ENCODE results near the gene RRBP1. TPM values are rescaled to one million over a fixed set of nuclear protein-coding genes. Genes with fewer than 3 reads are reported as not detected.

The RRBP1 gene
- total RNA-seq, 1 experiment from 2014 or later, result 3.7 TPM

DNA sequence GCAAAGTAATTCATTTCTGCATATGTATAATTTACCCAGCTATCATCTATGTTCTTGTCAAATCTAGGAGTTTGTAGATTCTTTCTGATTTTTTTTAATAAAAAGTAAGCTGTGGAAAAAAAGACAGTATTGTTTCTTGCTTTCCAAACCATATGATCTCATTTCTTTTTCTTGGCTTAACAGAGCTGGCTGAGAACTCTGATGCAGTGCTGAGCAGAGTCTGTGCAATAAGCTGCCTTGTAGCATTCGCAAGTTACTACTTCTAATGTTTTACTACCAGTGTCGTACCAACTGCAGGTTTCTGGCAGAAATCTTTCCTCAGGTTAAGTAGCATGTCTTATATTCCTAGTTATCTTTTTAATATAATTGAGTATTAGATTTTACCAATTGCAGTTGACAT lies 15.6 kb downstream of the RRBP1 start:
- Histone ChIP-seq H3K79me2 (ENCODE audit: low read length) (no peaks in the 10 kb centered on the region), H3K27me3 (ENCODE audit: low read length) (no peaks in the 10 kb centered on the region)

GRCh38 chr20:17665756-17666155 lies 16.3 kb downstream of the RRBP1 start:
- no peak overlapping the region for H3K4me2 ChIP-seq (ENCODE audit: low read depth, low read length, poor library complexity, severe bottlenecking)
- H4K20me1 ChIP-seq (ENCODE audit: insufficient read depth, low read depth, low read length), result peaks cover 13% of the 10 kb centered on the region; the same call in 1 of the 2 replicates
- no peaks in the 10 kb centered on the region for H3K9me3 ChIP-seq (ENCODE audit: low read length)
- H3K27me3 ChIP-seq (ENCODE audit: low read length), result no peaks in the 10 kb centered on the region
- H2AFZ ChIP-seq (ENCODE audit: low read length), result no peak overlapping the region
- H3K79me2 ChIP-seq (ENCODE audit: low read length), result no peaks in the 10 kb centered on the region
- DNase-seq, result no peak
- no peak overlapping the region for H3K27ac ChIP-seq (ENCODE audit: low read length)
- H3K9me2 ChIP-seq (replicated peaks; ENCODE audit: insufficient read depth, low read length), result no peaks in the 10 kb centered on the region
- no peak overlapping the region for H3K4me3 ChIP-seq (ENCODE audit: low read length)
- H3K36me3 ChIP-seq (ENCODE audit: insufficient read depth, low read length), result no peaks in the 10 kb centered on the region
- H3K4me1 ChIP-seq (ENCODE audit: low read length), result no peaks in the 10 kb centered on the region
- no peak overlapping the region for H3K9ac ChIP-seq (ENCODE audit: low read length)

More for the DNA sequence above, 15.6 kb downstream of the RRBP1 start:
- no peak for DNase-seq
- Histone ChIP-seq H3K4me2 (ENCODE audit: low read depth, low read length, poor library complexity, severe bottlenecking) (no peak overlapping the region), H4K20me1 (ENCODE audit: insufficient read depth, low read depth, low read length) (peaks cover 13% of the 10 kb centered on the region; the same call in 1 of the 2 replicates), H3K4me3 (ENCODE audit: low read length) (no peak overlapping the region), H3K9ac (ENCODE audit: low read length) (no peak overlapping the region), H3K36me3 (ENCODE audit: insufficient read depth, low read length) (no peaks in the 10 kb centered on the region), H3K27ac (ENCODE audit: low read length) (no peak overlapping the region), H3K4me1 (ENCODE audit: low read length) (no peaks in the 10 kb centered on the region), H2AFZ (ENCODE audit: low read length) (no peak overlapping the region), H3K9me3 (ENCODE audit: low read length) (no peaks in the 10 kb centered on the region), H3K9me2 (replicated peaks; ENCODE audit: insufficient read depth, low read length) (no peaks in the 10 kb centered on the region)

DNA sequence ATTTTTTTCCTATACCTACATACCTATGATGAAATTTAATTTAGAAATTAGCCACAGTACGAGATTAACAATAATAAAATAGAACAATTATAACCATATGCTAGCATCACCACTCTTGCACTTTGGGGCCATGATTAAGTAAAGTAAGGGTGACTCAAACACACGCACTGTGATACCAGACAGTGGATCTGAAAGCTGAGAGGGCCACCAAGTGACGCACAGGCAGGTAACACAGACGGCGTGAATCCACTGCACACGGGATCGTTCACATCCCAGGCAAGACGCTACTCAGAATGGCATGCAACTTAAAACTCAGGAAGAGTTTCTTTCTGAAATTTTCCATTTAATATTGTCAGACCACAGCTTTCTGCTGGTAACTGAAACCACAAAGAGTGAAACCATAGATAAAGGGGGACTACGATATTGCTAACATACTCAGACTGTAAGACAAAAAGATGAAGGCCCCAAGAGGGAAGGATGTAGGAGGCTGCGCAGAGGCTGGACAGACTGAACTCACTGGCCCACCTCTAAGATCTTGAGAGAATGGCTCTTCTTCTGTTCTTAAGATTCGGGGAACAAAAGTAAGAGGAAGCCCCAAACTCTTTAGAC lies 17.9 kb downstream of the RRBP1 start:
- Histone ChIP-seq H3K27me3 (ENCODE audit: low read length) (no peaks in the 10 kb centered on the region), H2AFZ (ENCODE audit: low read length) (no peak overlapping the region), H3K9ac (ENCODE audit: low read length) (no peak overlapping the region), H3K4me1 (ENCODE audit: low read length) (no peaks in the 10 kb centered on the region), H3K9me2 (replicated peaks; ENCODE audit: insufficient read depth, low read length) (no peaks in the 10 kb centered on the region), H3K4me2 (ENCODE audit: low read depth, low read length, poor library complexity, severe bottlenecking) (no peak overlapping the region), H4K20me1 (ENCODE audit: insufficient read depth, low read depth, low read length) (peaks cover 9% of the 10 kb centered on the region; the same call in 1 of the 2 replicates), H3K36me3 (ENCODE audit: insufficient read depth, low read length) (no peaks in the 10 kb centered on the region), H3K79me2 (ENCODE audit: low read length) (no peaks in the 10 kb centered on the region), H3K27ac (ENCODE audit: low read length) (no peak overlapping the region), H3K9me3 (ENCODE audit: low read length) (peaks cover 4% of the 10 kb centered on the region; the same call in 1 of the 2 replicates), H3K4me3 (ENCODE audit: low read length) (no peak overlapping the region)
- no peak for DNase-seq

- H3K4me2 ChIP-seq (ENCODE audit: low read depth, low read length, poor library complexity, severe bottlenecking), result no peak overlapping the region
- no peak overlapping the region for H2AFZ ChIP-seq (ENCODE audit: low read length)
- H3K27ac ChIP-seq (ENCODE audit: low read length), result no peak overlapping the region
- H3K36me3 ChIP-seq (ENCODE audit: insufficient read depth, low read length), result no peaks in the 10 kb centered on the region
- peaks cover 4% of the 10 kb centered on the region; the same call in 1 of the 2 replicates for H3K9me3 ChIP-seq (ENCODE audit: low read length)
- no peaks in the 10 kb centered on the region for H3K27me3 ChIP-seq (ENCODE audit: low read length)
- peaks cover 9% of the 10 kb centered on the region; the same call in 1 of the 2 replicates for H4K20me1 ChIP-seq (ENCODE audit: insufficient read depth, low read depth, low read length)
- no peaks in the 10 kb centered on the region for H3K79me2 ChIP-seq (ENCODE audit: low read length)
- no peaks in the 10 kb centered on the region for H3K4me1 ChIP-seq (ENCODE audit: low read length)
- H3K4me3 ChIP-seq (ENCODE audit: low read length), result no peak overlapping the region
- DNase-seq, result no peak
- H3K9me2 ChIP-seq (replicated peaks; ENCODE audit: insufficient read depth, low read length), result no peaks in the 10 kb centered on the region
- H3K9ac ChIP-seq (ENCODE audit: low read length), result no peak overlapping the region
Measured at GRCh38 chr20:17663486-17663885, 18.6 kb downstream of the RRBP1 start.

GRCh38 chr20:17663040-17663399 lies 19.0 kb downstream of the RRBP1 start:
- no peak overlapping the region for H3K27ac ChIP-seq (ENCODE audit: low read length)
- H3K79me2 ChIP-seq (ENCODE audit: low read length), result no peaks in the 10 kb centered on the region
- H3K27me3 ChIP-seq (ENCODE audit: low read length), result no peaks in the 10 kb centered on the region
- peaks cover 9% of the 10 kb centered on the region; the same call in 1 of the 2 replicates for H4K20me1 ChIP-seq (ENCODE audit: insufficient read depth, low read depth, low read length)
- no peak overlapping the region for H3K9ac ChIP-seq (ENCODE audit: low read length)
- no peak overlapping the region for H3K4me2 ChIP-seq (ENCODE audit: low read depth, low read length, poor library complexity, severe bottlenecking)
- no peak for DNase-seq
- H3K9me2 ChIP-seq (replicated peaks; ENCODE audit: insufficient read depth, low read length), result no peaks in the 10 kb centered on the region
- no peaks in the 10 kb centered on the region for H3K36me3 ChIP-seq (ENCODE audit: insufficient read depth, low read length)
- no peak overlapping the region for H3K4me3 ChIP-seq (ENCODE audit: low read length)
- peaks cover 4% of the 10 kb centered on the region; the same call in 1 of the 2 replicates for H3K9me3 ChIP-seq (ENCODE audit: low read length)
- H2AFZ ChIP-seq (ENCODE audit: low read length), result no peak overlapping the region
- H3K4me1 ChIP-seq (ENCODE audit: low read length), result no peaks in the 10 kb centered on the region

GRCh38 chr20:17662333-17663039 lies 19.6 kb downstream of the RRBP1 start:
- Histone ChIP-seq H3K4me1 (ENCODE audit: low read length) (no peaks in the 10 kb centered on the region), H3K79me2 (ENCODE audit: low read length) (no peaks in the 10 kb centered on the region), H2AFZ (ENCODE audit: low read length) (no peak overlapping the region), H3K36me3 (ENCODE audit: insufficient read depth, low read length) (no peaks in the 10 kb centered on the region), H3K27ac (ENCODE audit: low read length) (no peak overlapping the region), H3K27me3 (ENCODE audit: low read length) (no peaks in the 10 kb centered on the region), H4K20me1 (ENCODE audit: insufficient read depth, low read depth, low read length) (peaks cover 9% of the 10 kb centered on the region; the same call in 1 of the 2 replicates), H3K4me3 (ENCODE audit: low read length) (no peak overlapping the region), H3K9ac (ENCODE audit: low read length) (no peak overlapping the region), H3K4me2 (ENCODE audit: low read depth, low read length, poor library complexity, severe bottlenecking) (no peak overlapping the region), H3K9me3 (ENCODE audit: low read length) (peaks cover 4% of the 10 kb centered on the region; the same call in 1 of the 2 replicates), H3K9me2 (replicated peaks; ENCODE audit: insufficient read depth, low read length) (no peaks in the 10 kb centered on the region)
- no peak for DNase-seq

GRCh38 chr20:17661121-17661744 lies 20.8 kb downstream of the RRBP1 start:
- no peak overlapping the region for H3K9ac ChIP-seq (ENCODE audit: low read length)
- H3K9me2 ChIP-seq (replicated peaks; ENCODE audit: insufficient read depth, low read length), result no peaks in the 10 kb centered on the region
- no peaks in the 10 kb centered on the region for H3K36me3 ChIP-seq (ENCODE audit: insufficient read depth, low read length)
- H4K20me1 ChIP-seq (ENCODE audit: insufficient read depth, low read depth, low read length), result peaks cover 9% of the 10 kb centered on the region; the same call in 1 of the 2 replicates
- no peak overlapping the region for H3K4me3 ChIP-seq (ENCODE audit: low read length)
- H3K79me2 ChIP-seq (ENCODE audit: low read length), result no peaks in the 10 kb centered on the region
- peaks cover 4% of the 10 kb centered on the region; the same call in 1 of the 2 replicates for H3K9me3 ChIP-seq (ENCODE audit: low read length)
- H3K4me2 ChIP-seq (ENCODE audit: low read depth, low read length, poor library complexity, severe bottlenecking), result no peak overlapping the region
- DNase-seq, result no peak
- H2AFZ ChIP-seq (ENCODE audit: low read length), result no peak overlapping the region
- no peaks in the 10 kb centered on the region for H3K4me1 ChIP-seq (ENCODE audit: low read length)
- H3K27ac ChIP-seq (ENCODE audit: low read length), result no peak overlapping the region
- no peaks in the 10 kb centered on the region for H3K27me3 ChIP-seq (ENCODE audit: low read length)

- Histone ChIP-seq H3K4me2 (ENCODE audit: low read depth, low read length, poor library complexity, severe bottlenecking) (no peak overlapping the region), H3K36me3 (ENCODE audit: insufficient read depth, low read length) (no peaks in the 10 kb centered on the region), H3K27me3 (ENCODE audit: low read length) (no peaks in the 10 kb centered on the region), H3K4me1 (ENCODE audit: low read length) (no peaks in the 10 kb centered on the region), H3K9me2 (replicated peaks; ENCODE audit: insufficient read depth, low read length) (no peaks in the 10 kb centered on the region), H2AFZ (ENCODE audit: low read length) (no peak overlapping the region), H3K79me2 (ENCODE audit: low read length) (no peaks in the 10 kb centered on the region), H4K20me1 (ENCODE audit: insufficient read depth, low read depth, low read length) (peaks cover 9% of the 10 kb centered on the region; the same call in 1 of the 2 replicates), H3K9ac (ENCODE audit: low read length) (no peak overlapping the region), H3K27ac (ENCODE audit: low read length) (no peak overlapping the region), H3K9me3 (ENCODE audit: low read length) (peaks cover 4% of the 10 kb centered on the region; the same call in 1 of the 2 replicates), H3K4me3 (ENCODE audit: low read length) (no peak overlapping the region)
- DNase-seq, result no peak
Measured at GRCh38 chr20:17660667-17661066, 21.4 kb downstream of the RRBP1 start.

Data from Karpas-422 (cell line).